Gastrocnemius medialis (tissue), 4 donors: ENCODE measurements around the gene DHX40. TPM values are rescaled to one million over a fixed set of nuclear protein-coding genes. Genes with fewer than 3 reads are reported as not detected.
"Not testable (repeated sequence)": the region's sequence is repeated elsewhere in the genome, so short reads cannot be mapped to it uniquely, and the experiment has no call there.

Experiments
- ATAC-seq, 2 donors: fragments of 150-250 bp; one replicate each; pipeline ENCODE4 v1.9.1; 2016
- DNase-seq, 2 donors: peaks; one replicate each; pipeline ENCODE4 v3.0.0-alpha.2; 2019
- H3K27ac ChIP-seq, 4 donors: fragments of 200-600 bp; sonication (generic); 1 replicate in 1 of 4; 2 replicates in 3 of 4; pipeline ENCODE4 v1.5.1; 2016 to 2018; ENCODE audit warnings: mild to moderate bottlenecking in 2 of 4, moderate library complexity in 1 of 4
- H3K27me3 ChIP-seq, 3 donors: fragments of 200-600 bp; sonication (generic) in 2 of 3; 1 replicate in 1 of 3; 2 replicates in 2 of 3; pipeline versions ENCODE4 v1.5.1 to v1.6.0; 2016 to 2019; ENCODE audit warnings: mild to moderate bottlenecking in 1 of 3, moderate library complexity in 1 of 3
- H3K36me3 ChIP-seq, 2 donors: fragments of 200-600 bp; sonication (generic) in 1 of 2; one replicate each; pipeline ENCODE4 v1.5.1; 2017 to 2018
- H3K4me1 ChIP-seq, 2 donors: fragments of 200-600 bp; sonication (generic) in 1 of 2; one replicate each; pipeline ENCODE4 v1.5.1; 2016 to 2017; ENCODE audit warnings: mild to moderate bottlenecking in 2 of 2
- H3K4me3 ChIP-seq, 4 donors: fragments of 200-600 bp; sonication (generic) in 3 of 4; 1 replicate in 1 of 4; 2 replicates in 3 of 4; pipeline ENCODE4 v1.5.1; 2016 to 2019; ENCODE audit warnings: mild to moderate bottlenecking in 2 of 4
- H3K9me3 ChIP-seq, 3 donors: fragments of 200-600 bp; sonication (generic) in 2 of 3; 1 replicate in 1 of 3; 2 replicates in 2 of 3; pipeline ENCODE4 v1.5.1; 2016 to 2019
- POLR2A ChIP-seq, 2 donors: fragments of 450-650 bp; IDR thresholded peaks; one replicate each; pipeline ENCODE4 v1.6.1; 2017; ENCODE audit warnings: antibody characterized with exemption in 2 of 2, mild to moderate bottlenecking in 2 of 2, moderate library complexity in 2 of 2
- in situ Hi-C, 4 donors: fragments of 200-750 bp; cut with MboI; loops; one replicate each; pipeline versions ENCODE4 v1.15.0 to v1.8.0; 2017; ENCODE audit warnings: low sequenced_read_pairs in 4 of 4
- intact Hi-C: fragments of 100-400 bp; cut with DNase I; formaldehyde crosslinking; loops from one replicate; pipeline ENCODE4 v1.15.1; 2023; ENCODE audit warnings: low total_unique reads
- total RNA-seq, 4 donors: library from RNA; depleted of rRNA; stranded (reverse); fragments of >200 nt; gene quantifications; one replicate each; pipeline versions ENCODE4 v1.1.0 to v1.2.3, GENCODE V29; 2016
- TF ChIP-seq, protein P1 (sequence below), 5 experiments: fragments of 450-650 bp in 3 of 5; fragments of 200-600 bp in 2 of 5; sonication (generic) in 2 of 5; IDR thresholded peaks in 4 of 5; conservative IDR thresholded peaks in 1 of 5; 1 replicate in 4 of 5; 2 replicates in 1 of 5; pipeline ENCODE4 v1.5.1; 2016 to 2019; ENCODE audit warnings: antibody characterized with exemption in 5 of 5, mild to moderate bottlenecking in 3 of 5, moderate library complexity in 3 of 5

The DHX40 gene
- total RNA-seq, 4 donors from 2014 or later = 21.2 to 32.2 (median 26.9) TPM

DNA sequence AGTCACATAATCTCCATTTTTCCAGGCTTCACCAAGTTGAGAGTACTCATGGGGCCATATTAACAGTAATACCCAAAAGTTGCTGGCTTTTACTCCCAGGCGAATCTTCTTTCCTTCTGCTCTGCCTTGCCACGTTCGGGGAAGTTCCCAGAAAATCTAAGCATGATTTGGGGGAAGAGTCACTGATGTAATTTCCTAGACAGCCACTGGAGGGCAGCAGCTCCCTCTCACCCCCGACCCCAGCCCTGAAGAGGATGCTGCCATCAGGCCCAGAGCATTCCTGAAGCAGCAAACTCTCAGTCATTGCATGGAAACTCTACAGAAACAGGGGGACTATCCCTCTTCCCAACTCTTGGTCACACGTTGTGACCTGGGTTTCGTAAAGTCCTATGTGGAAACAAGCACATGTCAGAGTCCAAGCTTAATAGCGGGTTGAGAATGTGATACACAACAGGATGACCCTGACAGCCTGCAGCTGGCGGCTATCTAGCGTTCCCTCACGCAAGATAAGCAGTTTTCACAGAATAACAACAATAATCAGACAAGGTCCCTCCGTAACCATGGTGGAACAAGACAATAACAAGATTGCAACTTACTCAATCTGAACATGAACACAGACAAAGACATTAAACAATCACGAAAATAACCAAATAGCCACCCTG, 43.8 kb upstream of the DHX40 start:
- in situ Hi-C loops = no loop called here

GRCh38 chr17:59524930-59525329, 40.5 kb upstream of the DHX40 start:
- DNase-seq, H3K27ac ChIP-seq, H3K9me3 ChIP-seq, H3K4me1 ChIP-seq, H3K27me3 ChIP-seq, H3K4me3 ChIP-seq, in situ Hi-C loops, ATAC-seq, H3K36me3 ChIP-seq: not testable (repeated sequence)
- intact Hi-C loops = loop anchor here (5.0 kb wide), 1 partner anchor 213 kb away; no protein-coding TSS in a partner anchor

More for the DNA sequence above, 43.8 kb upstream of the DHX40 start:
- Histone ChIP-seq H3K36me3 (no peaks in the 10 kb centered on the region), H3K9me3 (no peaks in the 10 kb centered on the region), H3K4me1 (peaks cover 4 to 6% of the 10 kb centered on the region in 2 donors), H3K4me3 (no peak overlapping the region), H3K27me3 (no peaks in the 10 kb centered on the region), H3K27ac (no peak overlapping the region)
- DNase-seq = peak; percentile 13 to 22
- TF ChIP-seq, protein P1, sequence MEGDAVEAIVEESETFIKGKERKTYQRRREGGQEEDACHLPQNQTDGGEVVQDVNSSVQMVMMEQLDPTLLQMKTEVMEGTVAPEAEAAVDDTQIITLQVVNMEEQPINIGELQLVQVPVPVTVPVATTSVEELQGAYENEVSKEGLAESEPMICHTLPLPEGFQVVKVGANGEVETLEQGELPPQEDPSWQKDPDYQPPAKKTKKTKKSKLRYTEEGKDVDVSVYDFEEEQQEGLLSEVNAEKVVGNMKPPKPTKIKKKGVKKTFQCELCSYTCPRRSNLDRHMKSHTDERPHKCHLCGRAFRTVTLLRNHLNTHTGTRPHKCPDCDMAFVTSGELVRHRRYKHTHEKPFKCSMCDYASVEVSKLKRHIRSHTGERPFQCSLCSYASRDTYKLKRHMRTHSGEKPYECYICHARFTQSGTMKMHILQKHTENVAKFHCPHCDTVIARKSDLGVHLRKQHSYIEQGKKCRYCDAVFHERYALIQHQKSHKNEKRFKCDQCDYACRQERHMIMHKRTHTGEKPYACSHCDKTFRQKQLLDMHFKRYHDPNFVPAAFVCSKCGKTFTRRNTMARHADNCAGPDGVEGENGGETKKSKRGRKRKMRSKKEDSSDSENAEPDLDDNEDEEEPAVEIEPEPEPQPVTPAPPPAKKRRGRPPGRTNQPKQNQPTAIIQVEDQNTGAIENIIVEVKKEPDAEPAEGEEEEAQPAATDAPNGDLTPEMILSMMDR (IDR thresholded peaks at IDR 0.05 in 4 of 5, conservative IDR thresholded peaks at IDR 0.05 in 1 of 5) = peak; percentile 64 to 84 (median 76)
- no peak for TF ChIP-seq POLR2A (IDR thresholded peaks at IDR 0.05)
- intact Hi-C loops = loop anchor here (5.0 kb wide), 1 partner anchor 209 kb away; no protein-coding TSS in a partner anchor
- peak in 1 of 2 donors; percentile 62 for ATAC-seq

DNA sequence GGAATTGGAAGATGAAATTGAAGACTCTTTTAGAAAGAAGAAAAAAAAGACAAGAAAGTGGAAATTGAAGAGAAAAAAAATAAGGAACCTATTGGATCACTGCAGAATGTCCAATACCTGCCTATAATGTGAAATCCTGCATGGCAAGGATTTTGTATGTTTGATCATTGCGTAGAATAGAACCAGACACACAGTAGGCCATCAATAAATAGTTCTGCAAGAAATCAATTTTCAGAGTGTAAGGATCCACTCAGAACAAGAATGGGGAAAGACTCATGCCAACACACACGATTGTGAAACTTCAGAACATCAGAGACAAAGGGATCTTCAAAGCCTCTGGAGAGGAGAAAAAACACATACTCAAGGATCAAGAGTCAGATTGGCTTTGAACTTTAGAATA, 39.7 kb upstream of the DHX40 start:
- TF ChIP-seq, protein P1 (IDR thresholded peaks at IDR 0.05 in 4 of 5, conservative IDR thresholded peaks at IDR 0.05 in 1 of 5) = no peak
- TF ChIP-seq POLR2A (IDR thresholded peaks at IDR 0.05) = no peak
- Histone ChIP-seq H3K27ac (no peak overlapping the region), H3K9me3 (no peaks in the 10 kb centered on the region), H3K27me3 (no peaks in the 10 kb centered on the region), H3K36me3 (no peaks in the 10 kb centered on the region), H3K4me1 (peaks cover 4 to 6% of the 10 kb centered on the region in 2 donors), H3K4me3 (no peak overlapping the region)
- in situ Hi-C loops (no loop called here), intact Hi-C loops (no loop called here)
- DNase-seq (no peak), ATAC-seq (no peak)

- Histone ChIP-seq H3K4me3 (no peak overlapping the region), H3K4me1 (peaks cover 0 to under 1% of the 10 kb centered on the region in 2 donors), H3K36me3 (no peaks in the 10 kb centered on the region), H3K9me3 (no peaks in the 10 kb centered on the region), H3K27ac (no peak overlapping the region), H3K27me3 (no peaks in the 10 kb centered on the region)
- ATAC-seq (no peak), DNase-seq (no peak)
- TF ChIP-seq, protein P1 (IDR thresholded peaks at IDR 0.05 in 4 of 5, conservative IDR thresholded peaks at IDR 0.05 in 1 of 5) = no peak
- TF ChIP-seq POLR2A (IDR thresholded peaks at IDR 0.05) = no peak
- in situ Hi-C loops (no loop called here), intact Hi-C loops (no loop called here)
These were observed 39.0 kb upstream of the DHX40 start for GRCh38 chr17:59526451-59526850.

DNA sequence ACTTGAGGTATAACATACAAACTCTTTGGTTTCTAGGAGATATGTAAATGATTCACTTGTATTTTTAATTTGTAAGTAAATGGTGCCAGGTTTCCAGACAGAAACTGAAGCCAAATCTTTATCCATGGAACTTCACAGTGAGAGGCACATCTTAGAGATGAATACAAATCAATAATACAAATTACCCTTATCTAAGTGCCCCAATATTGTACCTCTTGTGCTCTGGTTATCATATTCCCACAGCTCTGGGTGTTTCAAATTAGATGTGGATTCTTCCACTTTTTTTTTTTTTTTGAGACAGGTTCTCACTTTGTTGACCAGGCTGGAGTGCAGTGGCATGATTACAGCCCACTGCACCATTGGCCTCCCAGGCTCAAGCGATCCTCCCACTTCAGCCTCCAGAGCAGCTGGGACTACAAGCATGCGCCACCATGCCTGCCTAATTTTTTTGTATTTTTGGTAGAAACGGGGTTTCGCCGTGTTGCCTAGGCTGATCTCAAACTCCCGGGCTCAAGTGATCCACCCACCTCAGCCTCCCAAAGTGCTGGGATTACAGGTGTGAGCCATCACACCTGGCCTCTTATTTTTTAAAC, 38.0 kb upstream of the DHX40 start:
- H3K4me3 ChIP-seq = no peak overlapping the region
- no peaks in the 10 kb centered on the region for H3K4me1 ChIP-seq
- H3K27me3 ChIP-seq = no peaks in the 10 kb centered on the region
- no peak for ATAC-seq
- no peak overlapping the region for H3K27ac ChIP-seq
- in situ Hi-C loops (no loop called here), intact Hi-C loops (no loop called here)
- H3K9me3 ChIP-seq = no peaks in the 10 kb centered on the region
- no peaks in the 10 kb centered on the region for H3K36me3 ChIP-seq
- TF ChIP-seq, protein P1 (IDR thresholded peaks at IDR 0.05 in 4 of 5, conservative IDR thresholded peaks at IDR 0.05 in 1 of 5) = no peak
- no peak for TF ChIP-seq POLR2A (IDR thresholded peaks at IDR 0.05)
- no peak for DNase-seq
